Stimulated activated CD8-positive, alpha-beta memory T cell treated with anti-CD3 and anti-CD28 coated beads, Interleukin-15, amount 100 ng/mL, for 1 hour (primary cell): Measurements from ENCODE around the gene DACH1.

Experiments
- DNase-seq: peaks from one replicate; pipeline ENCODE4 v3.0.0-alpha.2; 2020; ENCODE audit warnings: low read depth

DACH1 gene

GRCh38 chr13:71583581-71583980, 283.4 kb downstream of the DACH1 start:
- DNase-seq = no peak

GRCh38 chr13:71580614-71581013, 286.4 kb downstream of the DACH1 start:
- no peak for DNase-seq

- DNase-seq = no peak
Observed at GRCh38 chr13:71578048-71578447, 289.0 kb downstream of the DACH1 start.

GRCh38 chr13:71577127-71577526, 289.9 kb downstream of the DACH1 start:
- no peak for DNase-seq

- DNase-seq = no peak
Observed at GRCh38 chr13:71576571-71576970, 290.4 kb downstream of the DACH1 start.

- DNase-seq = no peak
Observed at GRCh38 chr13:71546881-71547280, 320.1 kb downstream of the DACH1 start.

- no peak for DNase-seq
Observed at GRCh38 chr13:71540098-71540497, 326.9 kb downstream of the DACH1 start.

GRCh38 chr13:71536201-71536600, 330.8 kb downstream of the DACH1 start:
- no peak for DNase-seq

- no peak for DNase-seq
Observed at GRCh38 chr13:71524613-71525304, 342.2 kb downstream of the DACH1 start.

- no peak for DNase-seq
Observed at GRCh38 chr13:71524245-71524612, 342.8 kb downstream of the DACH1 start.

- DNase-seq = no peak
Observed at GRCh38 chr13:71522941-71523526, 344.0 kb downstream of the DACH1 start.

GRCh38 chr13:71517004-71517403, 350.0 kb downstream of the DACH1 start:
- DNase-seq = no peak

GRCh38 chr13:71516521-71516920, 350.5 kb downstream of the DACH1 start:
- no peak for DNase-seq

GRCh38 chr13:71515744-71516038, 351.3 kb downstream of the DACH1 start:
- DNase-seq = no peak

- no peak for DNase-seq
Observed at GRCh38 chr13:71514900-71515743, 351.9 kb downstream of the DACH1 start.

GRCh38 chr13:71513411-71514033, 353.5 kb downstream of the DACH1 start:
- DNase-seq = no peak

GRCh38 chr13:71503781-71504180, 363.2 kb downstream of the DACH1 start:
- no peak for DNase-seq

GRCh38 chr13:71499944-71500514, 367.0 kb downstream of the DACH1 start:
- no peak for DNase-seq

GRCh38 chr13:71499235-71499634, 367.8 kb downstream of the DACH1 start:
- DNase-seq = no peak

- no peak for DNase-seq
Observed at GRCh38 chr13:71493189-71493588, 373.8 kb downstream of the DACH1 start.

GRCh38 chr13:71492346-71492871, 374.6 kb downstream of the DACH1 start:
- DNase-seq = no peak

- no peak for DNase-seq
Observed at GRCh38 chr13:71491010-71491409, 376.0 kb downstream of the DACH1 start.
